Keratinocyte (primary cell): ENCODE data around the gene RNF130.

ENCODE experiments used
- CTCF ChIP-seq, 3 experiments: IDR thresholded peaks in 1 of 3; conservative IDR thresholded peaks in 1 of 3; optimal IDR thresholded peaks in 1 of 3; 2 replicates in 2 of 3; 3 replicates in 1 of 3; pipeline versions ENCODE3 to v1.5.1; 2011; ENCODE audit warnings: low read length in 3 of 3, mild to moderate bottlenecking in 3 of 3, moderate library complexity in 2 of 3, control low read depth in 1 of 3, inconsistent platforms in 1 of 3; ENCODE audit not compliant: insufficient read depth in 2 of 3; ENCODE audit errors: extremely low read depth in 1 of 3
- EZH2 ChIP-seq: IDR thresholded peaks from one replicate; pipeline ENCODE4 v1.6.1; 2012; ENCODE audit warnings: inconsistent platforms, mild to moderate bottlenecking, low read length, moderate library complexity

DNA sequence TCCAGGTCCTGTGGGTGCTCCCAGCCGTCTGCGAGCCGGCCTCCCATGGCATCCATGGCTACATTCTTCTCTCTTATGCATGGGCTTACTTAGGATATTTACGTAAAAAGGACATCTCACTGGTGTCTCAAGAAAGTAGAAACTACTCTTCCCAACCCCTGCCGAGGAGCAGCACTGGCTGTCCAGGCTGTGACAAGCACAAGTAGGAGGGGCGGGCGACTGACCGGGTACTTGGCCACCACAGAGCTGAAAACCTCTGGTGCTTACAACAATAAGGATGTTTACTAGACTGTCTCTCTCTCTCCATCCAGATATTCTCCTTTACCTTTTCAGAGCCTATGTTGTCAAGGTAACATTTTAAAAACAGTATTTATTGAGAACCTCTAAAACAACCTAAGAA lies 107.5 kb downstream of the RNF130 start:
- no peak for TF ChIP-seq CTCF (optimal IDR thresholded peaks at IDR 0.05 in 1 of 3, IDR thresholded peaks at IDR 0.05 in 1 of 3, conservative IDR thresholded peaks at IDR 0.05 in 1 of 3; ENCODE audit: extremely low read depth in 1 of 3, insufficient read depth in 2 of 3, low read length in 3 of 3)
- TF ChIP-seq EZH2 = no peak
